ENCODE data around the gene PDZD11.
"Not testable (repeated sequence)": the region's sequence is repeated elsewhere in the genome, so short reads cannot be mapped to it uniquely, and the experiment has no call there.

DNA sequence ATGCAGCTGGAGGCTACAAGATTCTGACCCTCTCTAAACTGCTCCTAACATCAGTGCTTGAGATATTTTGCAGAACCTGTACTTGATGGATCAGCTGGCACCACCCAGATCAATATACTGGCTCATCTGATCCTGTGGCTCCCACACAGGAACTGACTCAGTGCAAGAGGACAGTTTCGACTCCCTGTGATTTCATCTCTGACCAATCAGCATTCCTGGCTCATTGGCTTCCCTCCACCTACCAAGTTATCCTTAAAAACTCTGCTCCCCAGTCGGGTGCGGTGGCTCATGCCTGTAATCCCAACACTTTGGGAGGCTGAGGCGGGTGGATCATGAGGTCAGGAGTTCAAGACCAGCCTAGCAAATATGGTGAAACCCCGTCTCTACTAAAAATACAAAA, 46.1 kb downstream of the PDZD11 start:
- not testable (repeated sequence) for TF ChIP-seq ZNF384 (IDR thresholded peaks at IDR 0.05); ELF4 (IDR thresholded peaks at IDR 0.05); TARDBP (IDR thresholded peaks at IDR 0.05); SUZ12 (IDR thresholded peaks at IDR 0.05); LEF1 (IDR thresholded peaks at IDR 0.05; ENCODE audit: borderline replicate concordance); ARNT (IDR thresholded peaks at IDR 0.05); NFRKB (IDR thresholded peaks at IDR 0.05); BHLHE40 (IDR thresholded peaks at IDR 0.05; ENCODE audit: borderline replicate concordance); SP1 (IDR thresholded peaks at IDR 0.05); FOXA1 (IDR thresholded peaks at IDR 0.05)
